ENCODE measurements around the gene FHOD3. TPM values are rescaled to one million over a fixed set of nuclear protein-coding genes. Genes with fewer than 3 reads are reported as not detected.
A peak's percentile ranks its signal among the peaks of the same experiment; 100 is the strongest.

FHOD3 gene
- total RNA-seq, 2 donors from 2014 or later = 66.0 to 114 TPM

- Histone ChIP-seq H3K4me3 (no peak overlapping the region), H3K9me3 (peaks cover 0 to 11% of the 10 kb centered on the region in 2 donors), H3K27me3 (no peaks in the 10 kb centered on the region), H3K27ac (peak overlapping the region; percentile 71 to 93), H3K36me3 (no peaks in the 10 kb centered on the region), H3K4me1 (peaks cover 0 to 35% of the 10 kb centered on the region in 2 donors)
- TF ChIP-seq CTCF (IDR thresholded peaks at IDR 0.05) = no peak
- no peak for DNase-seq (ENCODE audit: low spot score)
Measured at GRCh38 chr18:36392979-36393287, 95.4 kb downstream of the FHOD3 start.

GRCh38 chr18:36394486-36394885 is 97.0 kb downstream of the FHOD3 start:
- H3K36me3 ChIP-seq = no peaks in the 10 kb centered on the region
- no peak for TF ChIP-seq CTCF (IDR thresholded peaks at IDR 0.05)
- H3K27ac ChIP-seq = peak overlapping the region; percentile 71 to 93
- H3K9me3 ChIP-seq = peaks cover 0 to 11% of the 10 kb centered on the region in 2 donors
- H3K27me3 ChIP-seq = no peaks in the 10 kb centered on the region
- peaks cover 0 to 44% of the 10 kb centered on the region in 2 donors for H3K4me1 ChIP-seq
- no peak overlapping the region for H3K4me3 ChIP-seq
- no peak for DNase-seq (ENCODE audit: low spot score)

- Histone ChIP-seq H3K9me3 (peaks cover 0 to 11% of the 10 kb centered on the region in 2 donors), H3K27ac (peak overlapping the region; percentile 65 to 77), H3K4me3 (no peak overlapping the region), H3K36me3 (no peaks in the 10 kb centered on the region), H3K27me3 (no peaks in the 10 kb centered on the region), H3K4me1 (peaks cover 0 to 36% of the 10 kb centered on the region in 2 donors)
- no peak for TF ChIP-seq CTCF (IDR thresholded peaks at IDR 0.05)
- DNase-seq (ENCODE audit: low spot score) = no peak
Measured at GRCh38 chr18:36396190-36396589, 98.7 kb downstream of the FHOD3 start.

- no peak for DNase-seq (ENCODE audit: low spot score)
- Histone ChIP-seq H3K9me3 (peaks cover 0 to 11% of the 10 kb centered on the region in 2 donors), H3K4me1 (peaks cover 0 to 32% of the 10 kb centered on the region in 2 donors), H3K27ac (peak overlapping the region; percentile 65 to 77), H3K27me3 (no peaks in the 10 kb centered on the region), H3K4me3 (no peak overlapping the region), H3K36me3 (no peaks in the 10 kb centered on the region)
- no peak for TF ChIP-seq CTCF (IDR thresholded peaks at IDR 0.05)
Measured at GRCh38 chr18:36397033-36397432, 99.5 kb downstream of the FHOD3 start.

- DNase-seq (ENCODE audit: low spot score) = no peak
- Histone ChIP-seq H3K4me3 (no peak overlapping the region), H3K9me3 (peaks cover 0 to 11% of the 10 kb centered on the region in 2 donors), H3K4me1 (peaks cover 0 to 29% of the 10 kb centered on the region in 2 donors), H3K27ac (peak overlapping the region; percentile 65 to 77), H3K27me3 (no peaks in the 10 kb centered on the region), H3K36me3 (no peaks in the 10 kb centered on the region)
- no peak for TF ChIP-seq CTCF (IDR thresholded peaks at IDR 0.05)
Measured at GRCh38 chr18:36398419-36398818, 100.9 kb downstream of the FHOD3 start.

GRCh38 chr18:36399055-36399454 is 101.5 kb downstream of the FHOD3 start:
- Histone ChIP-seq H3K4me1 (peaks cover 0 to 31% of the 10 kb centered on the region in 2 donors), H3K9me3 (peaks cover 0 to 11% of the 10 kb centered on the region in 2 donors), H3K27me3 (no peaks in the 10 kb centered on the region), H3K4me3 (no peak overlapping the region), H3K36me3 (no peaks in the 10 kb centered on the region), H3K27ac (peak overlapping the region; percentile 65 to 77)
- DNase-seq (ENCODE audit: low spot score) = no peak
- TF ChIP-seq CTCF (IDR thresholded peaks at IDR 0.05) = no peak

Data from right atrium auricular region (tissue), 2 donors.